Measurements from ENCODE around the gene FGF21.

The FGF21 gene

GRCh38 chr19:48794291-48794690 is 39.0 kb downstream of the FGF21 start:
- no peak for DNase-seq

DNA sequence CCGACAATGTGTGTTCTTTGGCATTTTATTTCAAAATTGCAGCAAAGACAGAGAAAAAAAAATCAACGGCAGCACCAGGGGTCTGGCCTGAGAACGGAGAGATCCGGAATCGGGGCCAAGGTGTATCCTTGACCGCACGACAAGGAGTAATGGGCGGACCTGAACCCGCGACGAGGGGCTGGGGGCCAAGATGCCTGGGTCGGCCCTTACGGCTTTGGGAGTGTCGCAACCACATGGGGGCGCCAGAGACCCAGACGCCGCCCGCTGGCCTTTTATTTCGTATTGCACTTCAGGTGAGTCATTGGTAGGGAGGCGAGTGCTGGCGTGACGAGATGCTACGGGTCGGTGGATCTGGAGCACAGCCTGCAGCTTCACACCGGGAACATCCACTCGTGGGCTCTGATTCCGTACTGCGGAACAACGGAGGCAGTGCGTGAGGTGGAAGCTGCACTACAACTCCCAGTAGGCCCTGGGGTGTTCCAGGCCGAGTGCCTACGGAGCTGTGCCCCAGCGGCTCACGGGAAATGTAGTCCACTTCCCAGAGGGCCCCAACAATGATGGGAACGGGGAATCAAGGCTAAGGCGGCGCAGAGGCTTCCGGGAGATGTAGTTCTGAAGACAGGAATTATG is 39.8 kb downstream of the FGF21 start:
- peak; percentile 83 for DNase-seq

DNA sequence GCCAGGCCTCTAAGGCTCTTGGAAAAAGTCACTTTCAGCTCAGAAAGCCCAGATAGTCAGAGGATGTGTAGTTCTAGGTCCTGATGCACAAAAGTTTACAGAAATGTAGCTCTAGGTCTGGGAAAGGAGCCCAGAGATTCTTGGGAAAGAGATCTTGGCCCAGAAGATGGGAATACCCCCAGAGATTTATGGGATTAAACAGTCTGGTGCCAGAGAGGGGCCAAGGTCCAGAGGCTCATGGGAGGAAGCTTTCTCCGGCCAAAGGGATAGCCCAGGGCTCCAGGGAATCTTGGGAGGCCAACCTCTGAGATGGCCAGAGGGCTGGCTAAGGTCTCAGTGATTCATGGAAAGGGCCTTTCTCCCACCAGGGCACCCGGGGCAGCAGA is 40.4 kb downstream of the FGF21 start:
- no peak for DNase-seq

GRCh38 chr19:48796298-48797083 is 41.2 kb downstream of the FGF21 start:
- DNase-seq = no peak

DNA sequence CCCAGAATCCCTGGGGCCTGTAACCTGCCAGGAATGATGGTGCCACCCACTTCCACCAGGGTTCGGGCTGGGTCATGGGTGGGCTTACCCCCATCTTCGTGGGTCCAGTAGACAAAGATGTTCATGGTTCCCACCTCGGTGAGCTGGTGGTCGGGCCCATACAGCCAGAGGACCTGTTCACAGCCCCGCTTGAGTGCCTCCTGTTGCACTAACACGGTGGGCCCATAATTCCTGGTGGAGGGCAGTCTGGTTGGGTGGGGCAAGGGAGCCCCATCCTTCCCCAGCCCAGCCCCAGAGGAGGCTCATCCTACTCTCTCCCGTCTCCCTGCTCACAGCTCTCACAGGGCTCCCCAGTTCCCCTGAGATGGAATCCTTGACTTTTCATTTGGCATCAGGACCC is 41.8 kb downstream of the FGF21 start:
- DNase-seq = no peak

DNA sequence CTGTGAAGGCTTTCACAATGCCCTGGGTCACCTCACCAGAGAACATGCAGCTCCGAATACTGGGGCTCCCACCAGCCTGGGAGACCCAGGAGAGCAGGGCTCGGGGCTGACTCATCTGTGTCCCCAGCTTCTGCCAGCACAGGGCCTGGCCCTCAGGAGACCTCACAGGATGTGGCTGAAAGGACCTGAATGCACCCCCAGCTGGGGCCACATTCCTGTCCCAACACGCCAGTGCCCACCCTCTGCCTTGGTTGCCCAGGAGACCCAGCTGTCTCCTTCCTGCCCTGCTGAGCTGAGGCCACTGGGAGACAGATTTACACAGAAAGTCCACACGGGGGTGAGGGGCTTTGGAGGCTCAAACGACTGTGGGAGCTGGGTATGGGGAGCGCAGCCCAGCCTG is 43.6 kb downstream of the FGF21 start:
- DNase-seq = no peak

DNA sequence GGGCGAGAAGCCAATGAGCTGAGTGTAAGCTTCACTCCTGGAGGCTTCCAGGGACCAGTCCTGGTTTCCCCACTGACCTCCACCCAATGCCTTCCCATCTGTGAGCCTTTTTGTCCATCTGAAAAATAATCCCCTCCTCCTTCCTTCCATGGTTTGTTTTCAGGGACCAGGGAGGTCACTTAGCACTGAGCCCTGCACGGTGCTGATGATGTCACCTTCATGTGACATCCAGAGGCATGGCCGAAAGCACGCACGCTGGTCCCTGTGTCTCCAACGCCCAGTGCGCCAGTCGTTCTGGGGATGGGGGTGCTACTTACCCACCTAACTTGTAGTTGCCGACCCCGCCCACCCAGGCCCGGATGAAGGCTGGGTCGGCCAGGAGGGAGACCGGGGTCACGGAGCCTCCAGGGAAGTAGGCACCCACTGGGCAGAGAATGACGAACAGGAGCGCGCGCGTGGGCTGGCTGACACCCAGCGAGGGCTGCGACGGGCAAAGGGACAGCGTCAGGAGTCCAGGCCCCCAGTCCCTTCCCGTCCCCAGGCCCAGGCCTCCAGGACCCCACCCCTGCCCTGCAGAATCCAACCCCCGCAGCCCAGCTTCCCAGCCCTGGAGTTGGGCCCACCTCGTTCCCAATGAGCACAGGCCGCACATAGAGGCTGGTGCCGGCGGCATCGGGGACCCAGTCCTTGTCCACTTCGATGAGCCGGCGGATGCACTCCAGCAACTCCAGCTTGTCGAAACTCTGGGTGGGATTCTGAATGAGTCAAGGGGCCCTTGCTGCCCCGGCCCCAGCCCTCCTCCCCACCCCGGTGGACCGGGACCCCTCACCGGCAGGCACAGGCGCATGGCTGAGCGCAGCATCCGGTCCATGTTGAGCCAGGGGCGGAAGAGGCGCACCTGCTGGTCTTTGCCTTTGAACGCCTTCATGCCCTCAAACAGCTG is 44.3 kb downstream of the FGF21 start:
- no peak for DNase-seq

- DNase-seq = no peak
Measured at GRCh38 chr19:48802623-48803022, 47.3 kb downstream of the FGF21 start.

DNA sequence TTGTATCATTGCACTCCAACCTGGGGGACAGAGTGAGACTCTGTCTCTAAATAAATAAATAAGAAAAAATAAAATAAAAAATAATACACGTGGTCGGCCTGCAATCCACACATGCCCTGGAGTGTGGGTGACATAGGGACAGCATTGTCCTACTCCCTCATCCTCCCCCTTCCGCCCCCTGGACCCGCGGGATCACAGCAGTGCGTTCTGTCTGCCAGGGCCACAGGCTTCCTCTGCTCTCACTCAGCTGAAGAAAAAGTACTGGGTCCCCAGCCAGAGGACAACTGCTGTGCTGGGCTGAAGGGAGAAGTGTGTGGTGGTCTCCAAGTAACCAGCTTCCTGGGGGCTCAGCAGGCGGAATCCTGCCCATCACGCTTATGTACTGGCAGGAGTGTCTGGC is 49.2 kb downstream of the FGF21 start:
- DNase-seq = no peak

GRCh38 chr19:48805452-48805851 is 50.1 kb downstream of the FGF21 start:
- no peak for DNase-seq

DNA sequence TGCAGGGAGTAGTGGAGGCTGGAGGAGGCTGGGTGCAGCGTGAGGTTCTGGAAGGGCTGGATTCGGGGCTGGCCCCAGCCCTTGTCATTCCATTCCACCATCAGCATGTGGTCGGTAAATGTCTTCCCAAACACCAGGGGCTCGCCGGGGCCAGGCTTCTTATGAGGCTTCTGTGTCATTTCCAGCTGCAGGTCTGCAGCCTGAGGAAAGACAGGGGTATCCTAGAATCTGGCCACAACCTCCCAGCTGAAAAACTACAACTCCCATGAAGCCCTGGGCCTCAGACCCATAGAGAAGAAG is 51.1 kb downstream of the FGF21 start:
- DNase-seq = peak; percentile 12

- DNase-seq = no peak
Measured at GRCh38 chr19:48806818-48807589, 51.7 kb downstream of the FGF21 start.

DNA sequence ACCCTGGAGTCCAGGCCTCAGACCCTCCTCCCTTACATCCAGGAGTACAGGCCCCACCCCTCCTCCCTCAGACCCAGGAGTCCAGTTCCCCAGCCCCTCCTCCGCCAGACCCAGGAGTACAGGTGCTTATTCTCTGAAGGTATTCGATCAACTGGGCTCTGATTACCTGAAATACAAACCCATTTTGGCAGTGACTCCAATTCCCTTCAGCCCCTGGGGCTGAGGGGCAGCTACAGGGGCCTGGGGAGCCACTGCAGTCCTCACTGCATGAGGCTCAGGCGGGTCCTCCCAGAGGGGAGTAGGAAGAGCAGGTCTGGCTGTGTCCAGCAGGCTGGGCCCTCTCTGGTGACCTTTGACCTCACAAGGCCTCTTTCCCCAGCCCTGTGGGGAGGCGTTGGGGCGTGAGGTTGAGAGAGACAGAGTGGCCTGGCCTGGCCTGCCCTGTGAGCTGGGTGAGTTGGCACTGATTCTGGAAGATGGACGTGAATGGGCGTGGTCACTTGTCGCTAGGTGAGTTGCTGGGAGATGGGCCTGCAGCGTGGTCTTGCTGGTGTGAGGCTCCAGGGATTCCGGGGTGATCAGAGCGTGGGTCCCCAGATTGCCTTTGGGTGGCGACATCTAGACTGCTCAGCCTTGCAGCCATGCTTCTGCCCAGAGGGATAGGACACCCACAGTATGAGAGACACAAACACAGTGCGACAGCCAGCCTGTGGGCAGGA is 52.4 kb downstream of the FGF21 start:
- DNase-seq = no peak
